A549 treated with AZD9567 at 1 μM for 4 hours (cell line): ENCODE data around the gene OR1D2. TPM values are rescaled to one million over a fixed set of nuclear protein-coding genes. Genes with fewer than 3 reads are reported as not detected.

Experiments
- total RNA-seq: library from RNA; stranded (reverse); fragments of 200-300 nt; extraction: Qiagen RNA extraction; gene quantifications from 5 replicates; pipeline ENCODE4 v1.2.3, GENCODE V29; 2022; ENCODE audit not compliant: insufficient read depth

Gene OR1D2, protein sequence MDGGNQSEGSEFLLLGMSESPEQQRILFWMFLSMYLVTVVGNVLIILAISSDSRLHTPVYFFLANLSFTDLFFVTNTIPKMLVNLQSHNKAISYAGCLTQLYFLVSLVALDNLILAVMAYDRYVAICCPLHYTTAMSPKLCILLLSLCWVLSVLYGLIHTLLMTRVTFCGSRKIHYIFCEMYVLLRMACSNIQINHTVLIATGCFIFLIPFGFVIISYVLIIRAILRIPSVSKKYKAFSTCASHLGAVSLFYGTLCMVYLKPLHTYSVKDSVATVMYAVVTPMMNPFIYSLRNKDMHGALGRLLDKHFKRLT
- not detected in 5 replicates for total RNA-seq

GRCh38 chr17:3104322-3104721 is at the start of gene OR1D2:
Gene OR1D2 (minus strand): TSS chr17:3104422. CDS start chr17:3092996, 11,426 bp downstream.

GRCh38 chr17:3127451-3127850 is 23.2 kb upstream of the OR1D2 start, which contains the start of gene OR1G1:
Gene OR1G1 (minus strand): TSS chr17:3127551. CDS start chr17:3127551, 0 bp downstream.

GRCh38 chr17:3063507-3063906 is 40.7 kb downstream of the OR1D2 start, which contains the start of gene OR1D5:
Gene OR1D5 (minus strand): TSS chr17:3063607. CDS start chr17:3063607, 0 bp downstream.

Other genes with a start within 250 kb of the OR1D2 start
- not detected in 5 replicates for gene OR1D5, start 40.8 kb downstream of the OR1D2 start, total RNA-seq
- gene OR1G1, start 23.1 kb upstream of the OR1D2 start, total RNA-seq = not detected in 5 replicates
- not detected in 5 replicates for gene OR1A2, start 93.1 kb upstream of the OR1D2 start, total RNA-seq
- not detected in 5 replicates for gene OR1A1, start 103.2 kb upstream of the OR1D2 start, total RNA-seq
- not detected in 5 replicates for gene OR3A1, start 193.9 kb upstream of the OR1D2 start, total RNA-seq